Effector CD4-positive, alpha-beta T cell (primary cell): ENCODE results near the gene ZSWIM5.
"Not testable (repeated sequence)": the region's sequence is repeated elsewhere in the genome, so short reads cannot be mapped to it uniquely, and the experiment has no call there.

ENCODE experiments used
- DNase-seq: peaks from one replicate; pipeline ENCODE4 v3.0.0-alpha.2; 2020
- total RNA-seq: gene quantifications from one replicate; lab custom pipeline; 2026; lab: John Stamatoyannopoulos, UW

Gene ZSWIM5
- 3.9 reads per million, percentile 15 among the genes with 10 or more reads in this experiment for total RNA-seq

GRCh38 chr1:45205910-45206721 lies at the start of gene ZSWIM5:
ZSWIM5 (minus strand) TSS chr1:45206605; CDS start chr1:45206350, 255 bp downstream.
- peak; percentile 42 for DNase-seq

GRCh38 chr1:45254490-45254889 lies 48.1 kb upstream of the ZSWIM5 start:
- DNase-seq, result no peak

GRCh38 chr1:45250544-45250943 lies 44.1 kb upstream of the ZSWIM5 start:
- no peak for DNase-seq

GRCh38 chr1:45248004-45248403 lies 41.6 kb upstream of the ZSWIM5 start:
- not testable (repeated sequence) for DNase-seq

GRCh38 chr1:45246760-45247159 lies 40.4 kb upstream of the ZSWIM5 start:
- no peak for DNase-seq

DNA sequence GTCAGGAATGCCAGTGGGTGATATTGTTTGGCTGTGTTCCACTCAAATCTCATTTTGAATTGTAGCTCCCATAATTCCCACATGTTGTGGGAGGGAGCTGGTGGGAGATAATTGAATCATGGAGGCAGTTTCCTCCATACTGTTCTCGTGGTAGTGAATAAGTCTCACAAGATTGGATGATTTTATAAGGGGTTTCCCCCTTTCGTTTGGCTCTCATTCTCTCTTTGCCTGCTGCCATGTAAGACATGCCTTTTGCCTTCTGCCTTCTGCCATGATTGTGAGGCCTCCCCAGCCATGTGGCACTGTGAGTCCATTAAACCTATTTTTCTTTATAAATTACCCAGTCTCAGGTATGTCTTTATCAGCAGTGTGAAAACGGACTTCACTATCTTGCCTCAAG lies 40.0 kb upstream of the ZSWIM5 start:
- not testable (repeated sequence) for DNase-seq

DNA sequence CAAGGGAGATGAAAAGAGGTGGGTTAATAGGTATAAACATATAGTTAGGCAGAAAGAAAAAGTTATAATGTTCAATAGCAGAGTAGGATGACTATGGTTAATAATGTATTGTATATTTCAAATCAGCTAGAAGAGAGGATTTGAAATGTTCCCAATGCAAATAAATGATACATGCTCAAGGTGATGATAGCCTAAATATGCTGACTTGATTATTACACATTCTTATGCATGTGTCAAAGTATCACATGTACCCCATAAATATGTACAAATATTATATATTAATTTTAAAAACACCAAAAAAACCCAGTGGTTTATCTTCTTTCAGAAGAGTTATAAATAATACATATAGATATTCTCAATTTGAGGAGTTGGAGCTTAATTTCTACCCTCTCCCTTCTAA lies 38.3 kb upstream of the ZSWIM5 start:
- no peak for DNase-seq

DNA sequence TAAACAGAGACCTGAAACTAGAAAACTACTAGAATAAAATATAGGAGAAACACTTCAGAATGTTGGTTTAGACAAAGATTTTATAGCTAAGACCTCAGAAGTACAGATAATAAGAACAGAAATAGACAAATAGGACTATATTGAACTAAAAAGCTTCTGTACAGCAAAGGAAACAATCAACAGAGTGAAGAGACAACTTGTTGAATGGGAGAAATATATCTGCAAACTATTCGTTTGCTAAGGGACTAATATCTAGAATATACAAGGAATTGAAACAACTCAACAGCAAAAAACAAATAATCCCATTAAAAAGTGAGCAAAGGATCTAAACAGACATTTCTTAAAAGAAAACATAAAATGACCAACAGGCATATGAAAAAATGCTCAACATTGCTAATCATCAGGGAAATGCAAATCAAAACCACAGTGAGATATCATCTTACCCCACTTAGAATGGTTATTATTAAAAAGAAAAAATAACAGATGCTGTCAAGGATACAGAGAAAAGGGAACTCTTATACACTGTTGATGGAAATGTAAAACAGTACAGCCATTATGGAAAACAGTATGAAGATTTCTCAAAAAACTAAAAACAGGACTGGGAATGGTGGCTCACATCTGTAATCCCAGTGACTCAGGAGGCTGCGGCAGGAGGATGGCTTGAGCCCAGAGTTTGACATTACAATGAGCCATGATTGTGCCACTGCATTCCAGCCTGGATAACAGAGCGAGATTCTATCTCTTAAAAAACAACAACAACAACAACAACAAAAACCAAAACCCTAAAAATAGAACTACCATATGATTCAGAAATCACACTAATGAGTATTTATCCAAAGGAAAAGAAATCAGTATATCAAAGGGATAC lies 37.3 kb upstream of the ZSWIM5 start:
- no peak for DNase-seq

- DNase-seq, result no peak
Measured at GRCh38 chr1:45238846-45239245, 32.4 kb upstream of the ZSWIM5 start.

GRCh38 chr1:45236136-45236535 lies 29.7 kb upstream of the ZSWIM5 start:
- no peak for DNase-seq

DNA sequence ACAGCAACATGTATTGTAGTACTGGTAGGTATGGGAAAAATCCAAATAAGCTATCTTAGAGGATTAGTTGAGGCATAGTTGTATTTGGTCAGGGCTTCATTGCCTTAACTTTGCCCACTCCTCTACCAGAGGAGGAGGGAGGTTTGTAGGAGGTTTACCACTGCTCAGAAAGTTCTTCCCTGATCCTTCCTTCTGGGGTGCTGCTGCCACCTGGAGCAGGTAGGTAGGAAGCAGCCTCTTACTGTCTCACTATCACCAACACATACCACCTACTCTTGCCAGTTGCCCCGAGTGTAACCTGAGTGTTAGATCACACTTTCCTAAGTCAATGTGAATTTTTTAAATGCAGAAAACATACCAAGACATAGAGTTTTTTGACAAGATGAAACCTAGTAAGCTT lies 24.1 kb upstream of the ZSWIM5 start:
- DNase-seq, result no peak

DNA sequence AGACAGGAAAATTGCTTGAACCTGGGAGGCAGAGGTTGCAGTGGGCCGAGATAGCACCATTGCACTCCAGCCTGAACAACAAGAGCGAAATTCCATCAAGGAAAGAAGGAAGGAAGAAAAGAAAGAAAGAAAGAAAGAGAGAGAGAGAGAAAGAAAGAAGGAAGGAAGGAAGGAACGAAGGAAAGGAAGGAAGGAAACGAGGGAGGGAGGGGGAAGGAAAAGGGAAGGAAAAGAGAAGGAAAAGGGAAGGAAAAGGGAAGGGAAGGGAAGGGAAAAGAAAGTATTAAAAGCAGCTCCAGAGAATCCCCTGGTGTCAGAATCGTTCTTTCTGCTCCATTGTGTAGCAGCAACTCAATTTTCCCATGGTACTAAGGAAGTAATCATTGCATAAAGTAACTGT lies 19.2 kb upstream of the ZSWIM5 start:
- no peak for DNase-seq

GRCh38 chr1:45223710-45224109 lies 17.3 kb upstream of the ZSWIM5 start:
- DNase-seq, result not testable (repeated sequence)

DNA sequence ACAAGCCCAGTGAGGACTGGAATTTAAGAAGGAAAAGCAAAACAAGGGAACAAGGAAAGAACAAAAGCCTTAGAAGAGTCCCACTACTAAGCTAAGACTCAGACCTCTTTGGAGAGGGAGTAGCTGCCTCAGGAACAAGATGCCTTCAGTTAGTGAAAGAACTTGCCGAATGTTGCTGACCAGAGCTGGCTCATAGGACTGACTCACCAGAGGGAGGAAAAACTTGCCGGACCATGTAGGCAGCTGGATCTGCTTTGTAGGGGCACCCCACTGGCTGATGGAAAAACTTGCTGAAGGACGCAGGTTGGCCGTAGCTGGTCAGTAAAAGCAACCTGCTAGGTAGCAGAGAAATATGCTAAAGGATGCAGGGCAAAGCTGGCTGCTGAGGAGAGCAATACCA lies 15.3 kb upstream of the ZSWIM5 start:
- DNase-seq, result no peak

GRCh38 chr1:45216861-45217260 lies 10.5 kb upstream of the ZSWIM5 start:
- DNase-seq, result no peak

DNA sequence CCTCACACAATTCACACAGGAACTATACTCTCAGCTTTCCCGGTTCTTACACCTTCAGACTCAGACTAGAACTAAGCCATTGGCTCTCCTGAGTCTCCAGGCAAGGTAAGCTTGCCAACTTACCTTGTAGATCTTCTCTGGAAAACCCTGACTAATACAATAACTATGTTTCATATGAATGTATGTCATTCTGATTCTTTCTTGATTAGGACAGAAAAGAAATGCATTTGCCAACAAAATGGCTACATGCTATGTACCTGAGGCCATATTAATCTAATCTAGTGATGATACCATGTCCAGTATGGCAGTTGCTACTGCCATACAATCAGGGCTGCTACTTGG lies 9.8 kb upstream of the ZSWIM5 start:
- no peak for DNase-seq

- no peak for DNase-seq
Measured at GRCh38 chr1:45215485-45216199, 9.2 kb upstream of the ZSWIM5 start.

GRCh38 chr1:45213892-45214291 lies 7.5 kb upstream of the ZSWIM5 start:
- no peak for DNase-seq

- DNase-seq, result no peak
Measured at GRCh38 chr1:45211076-45211475, 4.7 kb upstream of the ZSWIM5 start.

DNA sequence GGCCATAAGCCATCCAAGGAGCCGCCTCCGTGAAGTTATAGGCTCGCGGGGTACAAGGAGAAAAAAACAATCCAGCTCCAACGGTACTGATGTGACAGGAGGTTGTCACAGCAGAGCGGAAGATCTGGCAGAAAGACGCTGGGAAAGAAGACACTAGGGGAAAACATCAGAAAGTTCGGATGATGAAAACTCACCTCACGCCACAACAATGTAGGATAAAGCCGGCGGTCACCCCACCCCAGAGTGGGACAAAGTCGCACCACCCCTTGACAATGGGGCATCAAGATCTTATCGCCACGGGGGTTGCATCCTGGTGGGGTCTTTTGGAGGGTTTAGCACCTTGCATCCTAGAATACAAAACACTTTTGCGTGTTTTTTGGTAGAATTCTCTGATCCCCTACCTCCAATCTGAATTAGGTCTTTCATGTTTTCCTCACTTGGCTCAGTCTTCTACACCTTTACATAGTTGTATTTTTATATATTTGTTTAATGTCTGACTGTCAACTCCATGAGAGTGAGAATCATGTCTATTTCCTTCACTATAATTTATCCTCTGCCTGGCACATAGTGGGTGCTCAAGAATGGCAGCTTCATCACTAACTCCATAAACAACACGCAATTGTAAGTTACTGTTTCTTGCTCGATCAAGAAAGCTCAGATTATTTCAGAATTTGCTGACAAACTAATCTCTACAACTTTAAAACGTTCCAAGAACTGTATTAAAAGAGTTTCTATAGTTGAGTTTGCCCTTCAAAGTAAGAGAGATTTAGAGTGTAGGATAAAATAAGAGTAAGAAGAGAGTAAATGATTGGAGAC lies 611 bp upstream of the ZSWIM5 start:
- DNase-seq, result no peak

DNA sequence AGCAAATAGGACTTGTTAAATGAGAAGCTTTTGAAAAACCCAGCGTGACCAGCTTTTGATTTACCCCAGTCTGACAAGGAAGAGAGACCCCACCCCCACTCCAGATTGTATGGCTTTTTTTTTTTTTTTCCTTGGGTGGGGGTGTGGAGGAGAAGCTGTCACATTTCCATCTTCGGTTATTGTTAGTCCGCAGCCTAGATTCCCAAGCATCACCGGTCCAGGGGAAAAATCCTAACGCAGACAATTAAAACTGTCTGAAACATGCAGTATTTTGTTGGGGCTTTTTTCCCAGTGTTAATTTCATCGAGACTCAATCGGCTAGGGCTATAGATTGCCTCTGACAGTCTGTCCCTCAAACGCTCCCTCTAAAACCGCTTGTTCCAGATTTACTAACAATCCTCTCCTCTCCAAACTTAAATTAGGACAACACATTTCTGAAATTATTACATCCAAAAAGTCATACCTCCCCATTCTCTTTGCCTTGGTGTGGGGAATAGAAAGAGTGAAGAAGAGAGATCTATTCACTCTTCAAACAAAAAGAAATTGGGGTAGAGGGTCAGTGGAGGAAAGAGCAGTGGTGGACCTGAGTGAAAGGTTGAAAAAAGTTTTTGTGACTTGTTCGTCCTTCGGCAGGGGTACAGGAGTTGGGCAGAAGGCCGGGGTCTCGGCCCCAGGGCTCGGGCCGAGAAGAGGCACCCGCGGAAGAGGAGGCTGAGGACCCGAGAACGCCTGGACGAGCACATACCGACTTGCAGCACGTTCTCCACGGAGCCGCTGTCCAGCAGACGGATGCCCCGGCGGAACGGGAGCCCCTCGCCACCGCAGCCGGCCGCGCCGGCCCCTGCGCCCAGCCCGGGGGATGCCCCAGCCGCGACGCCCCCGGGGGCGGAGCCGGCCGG lies 1.1 kb downstream of the ZSWIM5 start:
- DNase-seq, result no peak
